H1 (cell line): ENCODE results near the gene EHD4. TPM values are rescaled to one million over a fixed set of nuclear protein-coding genes. Genes with fewer than 3 reads are reported as not detected.

Experiments
- CTCF ChIA-PET: fragments of 300-600 bp; sonication (Branson Sonifier 250); formaldehyde crosslinking; loops from one replicate; lab custom pipeline; 2021; ENCODE audit not compliant: partially characterized antibody; lab: Charles Lee
- POLR2A ChIA-PET: fragments of 300-600 bp; sonication (Branson Sonifier 250); formaldehyde crosslinking; loops from one replicate; lab custom pipeline; 2021; ENCODE audit warnings: inconsistent platforms; ENCODE audit not compliant: partially characterized antibody; lab: Charles Lee
- DNase-seq, 2 experiments: peaks; one replicate each; pipeline versions ENCODE4 v3.0.0 to v3.0.0-alpha.2; 2010 to 2022; ENCODE audit warnings: low spot score in 2 of 2, low read depth in 1 of 2, mixed read lengths in 1 of 2
- FAIRE-seq: peaks from 2 replicates; lab custom pipeline; 2011; peaks lifted over from hg19 to GRCh38; lab: Jason Lieb, UNC
- H2AFZ ChIP-seq: 2 replicates; pipeline ENCODE4 v1.8.1; 2012; ENCODE audit warnings: low read length, inconsistent platforms
- H2AK5ac ChIP-seq: 2 replicates; pipeline ENCODE4 v1.6.1; 2013; ENCODE audit warnings: low read depth, low read length
- H2BK120ac ChIP-seq: replicated peaks from 2 replicates; pipeline ENCODE3; 2013; ENCODE audit warnings: low read depth, low read length, inconsistent platforms
- H2BK12ac ChIP-seq: 2 replicates; pipeline ENCODE4 v1.6.1; 2013; ENCODE audit warnings: low read depth, low read length
- H2BK15ac ChIP-seq: 2 replicates; pipeline ENCODE4 v1.6.1; 2013; ENCODE audit warnings: low read length
- H2BK20ac ChIP-seq: 2 replicates; pipeline ENCODE4 v1.6.1; 2013; ENCODE audit warnings: low read length
- H2BK5ac ChIP-seq: 2 replicates; pipeline ENCODE4 v1.6.1; 2013; ENCODE audit warnings: low read depth, low read length
- H3K14ac ChIP-seq: 2 replicates; pipeline ENCODE4 v1.6.1; 2013; ENCODE audit warnings: inconsistent platforms; ENCODE audit not compliant: insufficient read length
- H3K18ac ChIP-seq: 2 replicates; pipeline ENCODE4 v1.6.1; 2013; ENCODE audit warnings: low read length; ENCODE audit errors: extremely low read depth
- H3K23ac ChIP-seq: 2 replicates; pipeline ENCODE4 v1.6.1; 2013; ENCODE audit warnings: inconsistent platforms; ENCODE audit not compliant: insufficient read length
- H3K23me2 ChIP-seq: 2 replicates; pipeline ENCODE4 v1.6.1; 2013; ENCODE audit warnings: low read depth, low read length
- H3K27ac ChIP-seq: 2 replicates; pipeline ENCODE4 v1.6.1; 2011; ENCODE audit warnings: low read depth, low read length, inconsistent platforms
- H3K27me3 ChIP-seq, 4 experiments: replicated peaks in 1 of 4; 1 replicate in 1 of 4; 2 replicates in 3 of 4; pipeline versions ENCODE4 v1.6.1 to v1.8.1; 2011 to 2013; ENCODE audit warnings: low read length in 3 of 4, mild to moderate bottlenecking in 3 of 4, inconsistent platforms in 2 of 4, mixed read lengths in 2 of 4, moderate library complexity in 1 of 4; ENCODE audit not compliant: control insufficient read depth in 3 of 4, insufficient read depth in 3 of 4; ENCODE audit errors: extremely low read depth in 1 of 4
- H3K36me3 ChIP-seq, 4 experiments: 2 replicates each; pipeline versions ENCODE4 v1.6.1 to v1.8.1; 2011 to 2013; ENCODE audit warnings: mild to moderate bottlenecking in 4 of 4, low read length in 3 of 4, moderate library complexity in 2 of 4, control low read depth in 1 of 4, inconsistent platforms in 1 of 4; ENCODE audit not compliant: insufficient read depth in 4 of 4, control insufficient read depth in 2 of 4
- H3K4ac ChIP-seq: replicated peaks from 2 replicates; pipeline ENCODE3; 2013; ENCODE audit warnings: low read length, low read depth, mixed read lengths, inconsistent platforms; ENCODE audit not compliant: insufficient read length
- H3K4me1 ChIP-seq, 4 experiments: replicated peaks in 1 of 4; 1 replicate in 1 of 4; 2 replicates in 3 of 4; pipeline versions ENCODE4 v1.6.1 to v1.8.1; 2011 to 2013; ENCODE audit warnings: low read length in 3 of 4, inconsistent platforms in 2 of 4, mixed read lengths in 1 of 4; ENCODE audit not compliant: insufficient read depth in 4 of 4, control insufficient read depth in 3 of 4
- H3K4me2 ChIP-seq, 2 experiments: 2 replicates each; pipeline versions ENCODE4 v1.6.1 to v1.8.1; 2011 to 2013; ENCODE audit warnings: low read depth in 2 of 2, low read length in 2 of 2, control low read depth in 1 of 2, inconsistent platforms in 1 of 2, mild to moderate bottlenecking in 1 of 2; ENCODE audit not compliant: insufficient read depth in 1 of 2
- H3K4me3 ChIP-seq, 4 experiments: fragments of 200-600, 300-600 bp in 1 of 4; sonication (generic), shearing (Covaris generic), sonication (Bioruptor Twin) in 1 of 4; 2 replicates each; pipeline versions ENCODE4 v1.5.1 to v1.8.1; 2011 to 2016; ENCODE audit warnings: low read length in 4 of 4, low read depth in 3 of 4, control low read depth in 2 of 4, inconsistent platforms in 2 of 4, mild to moderate bottlenecking in 2 of 4, mixed read lengths in 1 of 4, moderate library complexity in 1 of 4; ENCODE audit not compliant: insufficient read depth in 2 of 4; ENCODE audit errors: extremely low read depth in 1 of 4
- H3K56ac ChIP-seq: replicated peaks from 2 replicates; pipeline ENCODE3; 2013; ENCODE audit warnings: low read depth, mild to moderate bottlenecking, mixed read lengths, low read length, inconsistent platforms; ENCODE audit not compliant: insufficient read length
- H3K79me1 ChIP-seq: 2 replicates; pipeline ENCODE4 v1.6.1; 2013; ENCODE audit warnings: low read depth, low read length, control low read depth
- H3K79me2 ChIP-seq, 2 experiments: 2 replicates each; pipeline versions ENCODE4 v1.6.1 to v1.8.1; 2012 to 2013; ENCODE audit warnings: low read length in 2 of 2, mild to moderate bottlenecking in 2 of 2, inconsistent platforms in 1 of 2; ENCODE audit not compliant: insufficient read depth in 2 of 2, control insufficient read depth in 1 of 2
- H3K9ac ChIP-seq, 4 experiments: replicated peaks in 1 of 4; 1 replicate in 1 of 4; 2 replicates in 3 of 4; pipeline versions ENCODE4 v1.6.1 to v1.8.1; 2011 to 2013; ENCODE audit warnings: low read depth in 3 of 4, low read length in 3 of 4, control low read depth in 2 of 4, mild to moderate bottlenecking in 2 of 4, moderate library complexity in 2 of 4, inconsistent platforms in 1 of 4; ENCODE audit errors: extremely low read depth in 1 of 4
- H3K9me3 ChIP-seq, 2 experiments: 2 replicates each; pipeline versions ENCODE4 v1.6.1 to v1.8.1; 2012 to 2013; ENCODE audit warnings: mild to moderate bottlenecking in 2 of 2, moderate library complexity in 2 of 2, control low read depth in 1 of 2, inconsistent platforms in 1 of 2, low read depth in 1 of 2, low read length in 1 of 2, mixed read lengths in 1 of 2; ENCODE audit not compliant: insufficient read depth in 2 of 2
- H4K20me1 ChIP-seq, 2 experiments: replicated peaks in 1 of 2; 2 replicates each; pipeline versions ENCODE3 to v1.8.1; 2011 to 2013; ENCODE audit warnings: inconsistent platforms in 2 of 2, low read length in 2 of 2, mild to moderate bottlenecking in 1 of 2; ENCODE audit not compliant: insufficient read depth in 2 of 2, control insufficient read depth in 1 of 2
- H4K5ac ChIP-seq: 2 replicates; pipeline ENCODE4 v1.6.1; 2013; ENCODE audit warnings: low read length, low read depth, mixed read lengths, inconsistent platforms; ENCODE audit not compliant: insufficient read length
- H4K8ac ChIP-seq: 2 replicates; pipeline ENCODE4 v1.8.0; 2013; ENCODE audit warnings: mild to moderate bottlenecking, moderate library complexity, low read length, inconsistent platforms; ENCODE audit not compliant: insufficient read depth; ENCODE audit errors: extremely low read depth
- H4K91ac ChIP-seq: replicated peaks from 2 replicates; pipeline ENCODE3; 2013; ENCODE audit warnings: low read length, mixed read lengths, inconsistent platforms; ENCODE audit not compliant: insufficient read length
- CBX5 ChIP-seq: fragments of 300-800, 300-1000 bp; sonication (generic); IDR thresholded peaks from 2 replicates; pipeline ENCODE4 v1.7.1; 2016; ENCODE audit warnings: antibody characterized with exemption, low read length, low read depth
- CBX8 ChIP-seq: fragments of 300-800, 300-1000 bp; sonication (generic); IDR thresholded peaks from 2 replicates; pipeline ENCODE4 v1.7.1; 2016; ENCODE audit warnings: low read depth, low read length, borderline replicate concordance
- CEBPB ChIP-seq: IDR thresholded peaks from 2 replicates; pipeline ENCODE4 v1.6.1; 2012; ENCODE audit warnings: low read depth, low read length
- EP300 ChIP-seq, 2 experiments: IDR thresholded peaks; 1 replicate in 1 of 2; 2 replicates in 1 of 2; pipeline ENCODE4 v1.6.1; 2011 to 2012; ENCODE audit warnings: low read depth in 2 of 2, low read length in 2 of 2, mild to moderate bottlenecking in 2 of 2, borderline replicate concordance in 1 of 2, inconsistent platforms in 1 of 2, moderate library complexity in 1 of 2
- GTF2F1 ChIP-seq: IDR thresholded peaks from 2 replicates; pipeline ENCODE4 v1.6.1; 2012; ENCODE audit warnings: low read depth, low read length, improper control_type of control experiment, borderline replicate concordance
- KDM4A ChIP-seq: IDR thresholded peaks from one replicate; pipeline ENCODE4 v1.7.1; 2012; ENCODE audit warnings: low read depth, mild to moderate bottlenecking, moderate library complexity, low read length, inconsistent platforms; ENCODE audit not compliant: severe bottlenecking
- POLR2A ChIP-seq, 2 experiments: IDR thresholded peaks; 1 replicate in 1 of 2; 2 replicates in 1 of 2; pipeline ENCODE4 v1.6.1; 2011; ENCODE audit warnings: low read depth in 2 of 2, low read length in 2 of 2, mild to moderate bottlenecking in 2 of 2; ENCODE audit errors: control extremely low read depth in 1 of 2
- POLR2AphosphoS5 ChIP-seq: IDR thresholded peaks from 2 replicates; pipeline ENCODE4 v1.6.1; 2011; ENCODE audit warnings: low read depth, low read length
- SP4 ChIP-seq: IDR thresholded peaks from 2 replicates; pipeline ENCODE4 v1.6.1; 2012; ENCODE audit warnings: low read length, inconsistent platforms
- TEAD4 ChIP-seq: IDR thresholded peaks from 2 replicates; pipeline ENCODE4 v1.6.1; 2012; ENCODE audit warnings: low read depth, low read length, inconsistent platforms, mixed read lengths
- WGBS, 2 experiments: shearing (Covaris generic) in 1 of 2; methylation state at CpG; one replicate each; pipeline versions ENCODE4 v1.1.6 to v1.1.7; 2013 to 2015; ENCODE audit warnings: low lambda C conversion rate in 2 of 2, mixed read lengths in 2 of 2, inconsistent platforms in 1 of 2, low coverage in 1 of 2, missing lambda C conversion rate in 1 of 2; ENCODE audit not compliant: insufficient replicate concordance in 2 of 2, insufficient coverage in 1 of 2, insufficient read length in 1 of 2; ENCODE audit errors: extremely low coverage in 1 of 2, missing lambda C conversion rate in 1 of 2; 5-methylcytosine and 5-hydroxymethylcytosine counted together
- polyA plus RNA-seq, 7 experiments: library from polyadenylated mRNA; depleted of rRNA in 3 of 7; stranded (reverse) in 5 of 7; unstranded in 2 of 7; fragments of >200 nt in 5 of 7; fragments of 200-250 nt in 2 of 7; gene quantifications; 1 replicate in 5 of 7; 2 replicates in 1 of 7; 4 replicates in 1 of 7; pipeline versions ENCODE4 v1.2.1 to v1.2.3, GENCODE V29; 2011 to 2013; ENCODE audit warnings: missing spikeins in 2 of 7, mixed read lengths in 2 of 7
- total RNA-seq: library from RNA; stranded (reverse); fragmentation: NEBNext Ultra II Directional; extraction: Animal tissue kit (Norgen Biotek cat#: 25700); gene quantifications from 2 replicates; pipeline ENCODE4 v1.2.1, GENCODE V29; 2021

EHD4 gene
- total and polyA plus RNA-seq, 2 of the 8 experiments (the other 6 are each of a cell fraction or from before 2014, with no cell fraction given) = 17.5 to 24.5 TPM

DNA sequence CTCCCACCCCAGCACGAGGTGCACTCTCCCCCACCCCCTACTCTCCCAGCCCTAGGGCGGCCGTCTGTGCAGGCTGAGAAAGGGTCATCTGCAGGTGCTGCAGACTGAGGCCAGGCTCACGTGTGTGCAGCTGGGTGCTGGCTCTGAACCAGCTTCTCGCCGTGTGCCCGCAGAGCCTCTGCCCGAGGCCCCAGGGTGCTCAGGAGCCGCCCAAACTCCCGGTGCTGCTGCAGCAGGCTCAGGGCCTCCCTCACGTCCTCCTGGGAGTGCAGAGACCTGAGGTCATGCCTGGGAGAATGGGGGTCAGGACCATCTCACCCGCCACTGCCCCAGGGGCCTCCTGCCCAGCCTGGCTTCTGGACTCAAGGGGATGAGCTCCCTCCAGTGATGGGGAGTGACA lies 95.7 kb downstream of the EHD4 start:
- Histone ChIP-seq H2AFZ (no peak overlapping the region), H2BK20ac (no peak overlapping the region), H3K36me3 (no peaks in the 10 kb centered on the region), H3K23ac (no peak overlapping the region), H3K23me2 (no peaks in the 10 kb centered on the region), H3K14ac (no peak overlapping the region), H4K5ac (no peak overlapping the region), H3K56ac (no peak overlapping the region), H2BK5ac (no peak overlapping the region), H3K27me3 (peaks cover 11 to 17% (median 15%) of the 10 kb centered on the region in 4 experiments), H4K8ac (no peak overlapping the region), H4K20me1 (peaks cover 0 to 2% of the 10 kb centered on the region in 2 experiments), H3K4ac (no peak overlapping the region), H3K4me1 (peaks cover 0 to 5% (median under 1%) of the 10 kb centered on the region in 4 experiments; a peak in 3 of 7 replicates), H3K79me2 (no peaks in the 10 kb centered on the region), H3K79me1 (no peaks in the 10 kb centered on the region), H3K9ac (no peak overlapping the region), H2BK15ac (no peak overlapping the region), H3K27ac (no peak overlapping the region), H3K9me3 (no peaks in the 10 kb centered on the region), H2AK5ac (no peak overlapping the region), H3K4me3 (no peak overlapping the region), H2BK120ac (no peak overlapping the region), H3K4me2 (no peak overlapping the region), H2BK12ac (no peak overlapping the region), H4K91ac (no peak overlapping the region), H3K18ac (no peak overlapping the region)
- ChIA-PET CTCF (interaction anchor here (0.8 to 7.9 kb wide), 6 partner anchors 10 to 34 kb away, joined by 3 to 58 read pairs (median 5); no protein-coding TSS in a partner anchor), POLR2A (interaction anchor here (1.0 to 1.9 kb wide), 3 partner anchors 15 to 25 kb away, joined by 3 to 5 read pairs (median 3); no protein-coding TSS in a partner anchor)
- 91% methylated on average over 11 of the region's 12 CpGs; no CpG with 5 or more reads in 1 of the 2 experiments for WGBS, 2 experiments
- DNase-seq = no peak
- FAIRE-seq = no peak
- TF ChIP-seq EP300 (IDR thresholded peaks at IDR 0.05; ENCODE audit: borderline replicate concordance in 1 of 2, low read depth in 2 of 2, low read length in 2 of 2) = no peak
- no peak for TF ChIP-seq KDM4A
- TF ChIP-seq POLR2AphosphoS5 = no peak
- TF ChIP-seq TEAD4 = no peak
- no peak for TF ChIP-seq CEBPB
- no peak for TF ChIP-seq POLR2A (IDR thresholded peaks at IDR 0.05; ENCODE audit: control extremely low read depth in 1 of 2, low read depth in 2 of 2, low read length in 2 of 2)
- TF ChIP-seq CBX8 = no peak
- no peak for TF ChIP-seq GTF2F1
- no peak for TF ChIP-seq CBX5
- TF ChIP-seq SP4 = no peak
